Colonic mucosa (tissue), 4 donors: ENCODE measurements around the gene MCEMP1. TPM values are rescaled to one million over a fixed set of nuclear protein-coding genes. Genes with fewer than 3 reads are reported as not detected.

ENCODE experiments used
- DNase-seq: peaks from one replicate; pipeline ENCODE4 v3.0.0-alpha.2; 2020
- H3K27ac ChIP-seq: fragments of 200-600 bp; one replicate; pipeline ENCODE4 v1.8.0; 2021
- H3K27me3 ChIP-seq: fragments of 200-600 bp; one replicate; pipeline ENCODE4 v1.8.0; 2021
- H3K36me3 ChIP-seq: fragments of 200-600 bp; one replicate; pipeline ENCODE4 v1.8.0; 2021
- H3K4me1 ChIP-seq: fragments of 200-600 bp; one replicate; pipeline ENCODE4 v1.8.0; 2021; ENCODE audit warnings: mild to moderate bottlenecking
- H3K4me3 ChIP-seq: fragments of 200-600 bp; one replicate; pipeline ENCODE4 v1.8.0; 2021
- H3K9ac ChIP-seq, 2 donors: one replicate each; pipeline ENCODE4 v1.7.0; 2013; ENCODE audit warnings: control low read depth in 2 of 2, low read depth in 2 of 2, low read length in 2 of 2
- H3K9me3 ChIP-seq: fragments of 200-600 bp; one replicate; pipeline ENCODE4 v1.8.0; 2021
- CTCF ChIP-seq: fragments of 200-600 bp; IDR thresholded peaks from one replicate; pipeline ENCODE4 v1.8.0; 2022; ENCODE audit warnings: antibody characterized with exemption, mild to moderate bottlenecking
- intact Hi-C: fragments of 100-400 bp; cut with DNase I; formaldehyde crosslinking; loops from one replicate; pipeline ENCODE4 v1.14.1; 2022
- total RNA-seq, 2 donors: library from RNA; stranded (reverse); fragmentation: NEBNext Ultra II Directional in 1 of 2; extraction: Animal tissue kit (Norgen Biotek cat#: 25700) in 1 of 2; gene quantifications; one replicate each; pipeline ENCODE4 v1.2.1, GENCODE V29; 2021
- donor health status: healthy.
- donor health status: DM: no; HTN: no; CAD: no.
- donor health status: DM: no; HTN: no; CAD: no.

Gene MCEMP1
- total RNA-seq, 2 donors from 2014 or later: 0.20 TPM; not detected in 1

- Histone ChIP-seq H3K27ac (peak within 1 kb of the TSS; percentile 82), H3K27me3 (no peaks in the 10 kb centered on the region), H3K36me3 (no peaks in the 10 kb centered on the region), H3K4me1 (no peaks in the 10 kb centered on the region), H3K9ac (peak within 1 kb of the TSS; percentile 90 to 99), H3K9me3 (no peaks in the 10 kb centered on the region), H3K4me3 (peak within 1 kb of the TSS; percentile 83)
- DNase-seq: peak; percentile 87
- TF ChIP-seq CTCF: peak; percentile 95
- intact Hi-C loops: loop anchor here (2.0 kb wide), 1 partner anchor 112 kb away; no protein-coding TSS in a partner anchor
These were observed 3.9 kb downstream of the MCEMP1 start, which contains the start of gene TRAPPC5 for GRCh38 chr19:7680606-7681339. Gene TRAPPC5, plus strand, starts transcription at chr19:7680833. Its CDS starts 1,421 bp downstream, at chr19:7682254.

- no peaks in the 10 kb centered on the region for H3K27me3 ChIP-seq
- no peaks in the 10 kb centered on the region for H3K4me1 ChIP-seq
- no peaks in the 10 kb centered on the region for H3K36me3 ChIP-seq
- H3K4me3 ChIP-seq: peak overlapping the region; percentile 83
- H3K9ac ChIP-seq: peak overlapping the region; percentile 90 to 99
- no peaks in the 10 kb centered on the region for H3K9me3 ChIP-seq
- peak overlapping the region; percentile 82 for H3K27ac ChIP-seq
- intact Hi-C loops: loop anchor here (2.0 kb wide), 2 partner anchors 113 to 117 kb away; no protein-coding TSS in a partner anchor
- TF ChIP-seq CTCF: peak; percentile 43
- peak; percentile 88 for DNase-seq
These were observed 4.7 kb downstream of the MCEMP1 start for GRCh38 chr19:7681340-7682174.

GRCh38 chr19:7682175-7682855 is 5.4 kb downstream of the MCEMP1 start:
- H3K27me3 ChIP-seq: no peaks in the 10 kb centered on the region
- H3K4me1 ChIP-seq: no peaks in the 10 kb centered on the region
- H3K9ac ChIP-seq: peak overlapping the region in 1 of 2 donors; percentile 99
- DNase-seq: no peak
- H3K36me3 ChIP-seq: no peaks in the 10 kb centered on the region
- no peak for TF ChIP-seq CTCF
- H3K27ac ChIP-seq: no peak overlapping the region
- intact Hi-C loops: loop anchor here (2.0 kb wide), 1 partner anchor 116 kb away; no protein-coding TSS in a partner anchor
- peak overlapping the region; percentile 83 for H3K4me3 ChIP-seq
- no peaks in the 10 kb centered on the region for H3K9me3 ChIP-seq

- no peak for DNase-seq
- TF ChIP-seq CTCF: no peak
- Histone ChIP-seq H3K4me3 (no peak overlapping the region), H3K27ac (no peak overlapping the region), H3K9ac (no peak overlapping the region), H3K27me3 (no peaks in the 10 kb centered on the region), H3K4me1 (no peaks in the 10 kb centered on the region), H3K9me3 (no peaks in the 10 kb centered on the region), H3K36me3 (no peaks in the 10 kb centered on the region)
- intact Hi-C loops: no loop called here
These were observed 8.9 kb downstream of the MCEMP1 start for GRCh38 chr19:7685546-7686445.
